OCI-M2 (cell line): Measurements from ENCODE around the gene APOL3.
"Not testable (repeated sequence)": the region's sequence is repeated elsewhere in the genome, so short reads cannot be mapped to it uniquely, and the experiment has no call there.

Experiments used
- DNase-seq: peaks from one replicate; lab custom pipeline; 2025; ENCODE audit not compliant: unreplicated experiment; lab: John Stamatoyannopoulos, UW

APOL3 gene

GRCh38 chr22:36104435-36104834 is 56.1 kb downstream of the APOL3 start:
- DNase-seq: no peak

GRCh38 chr22:36103891-36104290 is 56.7 kb downstream of the APOL3 start:
- DNase-seq: no peak

GRCh38 chr22:36102995-36103394 is 57.6 kb downstream of the APOL3 start:
- no peak for DNase-seq

GRCh38 chr22:36101756-36102155 is 58.8 kb downstream of the APOL3 start:
- no peak for DNase-seq

- not testable (repeated sequence) for DNase-seq
Observed at GRCh38 chr22:36100908-36101307, 59.6 kb downstream of the APOL3 start.

GRCh38 chr22:36100134-36100824 is 60.3 kb downstream of the APOL3 start:
- no peak for DNase-seq

GRCh38 chr22:36099561-36099960 is 61.0 kb downstream of the APOL3 start:
- DNase-seq: not testable (repeated sequence)

GRCh38 chr22:36097880-36098279 is 62.7 kb downstream of the APOL3 start:
- no peak for DNase-seq

- DNase-seq: not testable (repeated sequence)
Observed at GRCh38 chr22:36090772-36091171, 69.8 kb downstream of the APOL3 start.
